Measurements from ENCODE around the gene DLGAP1.

DNA sequence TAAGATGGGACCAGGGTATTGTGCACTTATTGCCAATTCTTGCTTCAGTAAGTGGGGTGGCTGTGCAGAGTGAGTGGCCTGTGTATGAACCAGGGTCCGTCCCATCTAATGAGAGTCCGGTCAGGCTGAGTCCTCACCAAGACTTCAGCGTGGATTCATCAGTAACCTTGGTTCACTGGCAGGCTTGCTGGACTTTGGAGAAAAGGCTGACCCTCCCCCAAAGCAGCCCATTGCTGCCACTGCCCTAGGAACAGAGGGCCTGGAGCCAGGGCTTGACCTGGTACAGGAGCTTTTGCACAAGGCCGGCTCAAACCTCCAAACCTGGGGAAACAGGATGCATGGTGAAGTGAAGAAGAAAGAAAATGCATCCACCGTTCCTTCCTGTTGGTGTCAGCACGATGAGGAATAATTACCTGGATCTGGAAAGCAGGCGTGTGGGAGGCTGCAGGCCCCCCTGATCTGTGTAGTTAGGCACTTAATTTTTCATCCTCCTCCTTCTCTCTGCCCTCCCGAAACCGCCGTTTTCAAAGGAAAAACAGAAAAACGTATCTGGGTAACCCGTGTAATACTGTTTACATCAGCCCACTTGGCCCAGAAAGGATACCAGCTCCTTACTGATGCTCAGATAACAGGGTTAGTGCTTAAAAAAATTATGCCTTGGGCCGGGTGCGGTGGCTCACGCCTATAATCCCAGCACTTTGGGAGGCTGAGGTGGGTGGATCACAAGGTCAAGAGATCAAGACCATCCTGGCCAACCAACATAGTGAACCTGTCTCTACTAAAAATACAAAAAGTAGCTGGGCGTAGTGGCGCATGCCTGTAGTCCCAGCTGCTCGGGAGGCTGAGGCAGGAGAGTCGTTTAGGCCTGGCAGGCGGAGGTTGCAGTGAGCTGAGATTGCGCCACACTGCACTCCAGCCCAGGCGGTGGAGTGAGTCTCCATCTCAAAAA is 857.4 kb downstream of the DLGAP1 start:
- no peak for TF ChIP-seq CTCF (IDR thresholded peaks at IDR 0.05)
- no peak for TF ChIP-seq ZFX (IDR thresholded peaks at IDR 0.05; ENCODE audit: borderline replicate concordance)
